Fibroblast of pulmonary artery (primary cell): ENCODE data around the gene APBB2.

ENCODE experiments used
- DNase-seq: peaks from one replicate; pipeline ENCODE4 v3.0.0-alpha.2; 2010; ENCODE audit warnings: low read depth
- H3K4me3 ChIP-seq: replicated peaks from 2 replicates; pipeline ENCODE4 v1.5.1; 2011; ENCODE audit warnings: low read depth, mild to moderate bottlenecking, control low read depth, low read length, moderate library complexity
- CTCF ChIP-seq: IDR thresholded peaks from 2 replicates; pipeline ENCODE4 v1.5.1; 2011; ENCODE audit warnings: mild to moderate bottlenecking, control low read depth, low read length, inconsistent platforms; ENCODE audit errors: missing control alignments

Gene APBB2

GRCh38 chr4:41211951-41212615, 2.3 kb downstream of the APBB2 start:
- no peak for TF ChIP-seq CTCF
- peak overlapping the region; percentile 96 for H3K4me3 ChIP-seq

GRCh38 chr4:41209901-41210300, 4.4 kb downstream of the APBB2 start:
- no peak for DNase-seq
- no peak for TF ChIP-seq CTCF
- H3K4me3 ChIP-seq, result no peak overlapping the region

More at GRCh38 chr4:41211951-41212615, 2.3 kb downstream of the APBB2 start:
- DNase-seq, result no peak

GRCh38 chr4:41209187-41209586, 5.2 kb downstream of the APBB2 start:
- H3K4me3 ChIP-seq, result no peak overlapping the region
- no peak for TF ChIP-seq CTCF
- no peak for DNase-seq

GRCh38 chr4:41207291-41207831, 7.0 kb downstream of the APBB2 start:
- no peak for TF ChIP-seq CTCF
- no peak overlapping the region for H3K4me3 ChIP-seq
- DNase-seq, result peak; percentile 72

GRCh38 chr4:41205854-41206460, 8.4 kb downstream of the APBB2 start:
- H3K4me3 ChIP-seq, result no peak overlapping the region
- TF ChIP-seq CTCF, result no peak
- no peak for DNase-seq

- no peak overlapping the region for H3K4me3 ChIP-seq
- no peak for DNase-seq
- no peak for TF ChIP-seq CTCF
Measured at GRCh38 chr4:41205130-41205529, 9.2 kb downstream of the APBB2 start.
